Hepatic stellate cell (primary cell): ENCODE measurements around the gene ZNF652.
A peak's percentile ranks its signal among the peaks of the same experiment; 100 is the strongest.
"Not testable (repeated sequence)": the region's sequence is repeated elsewhere in the genome, so short reads cannot be mapped to it uniquely, and the experiment has no call there.

Experiments used
- DNase-seq: peaks from one replicate; pipeline ENCODE4 v3.0.0; 2011; ENCODE audit warnings: low spot score

Gene ZNF652

DNA sequence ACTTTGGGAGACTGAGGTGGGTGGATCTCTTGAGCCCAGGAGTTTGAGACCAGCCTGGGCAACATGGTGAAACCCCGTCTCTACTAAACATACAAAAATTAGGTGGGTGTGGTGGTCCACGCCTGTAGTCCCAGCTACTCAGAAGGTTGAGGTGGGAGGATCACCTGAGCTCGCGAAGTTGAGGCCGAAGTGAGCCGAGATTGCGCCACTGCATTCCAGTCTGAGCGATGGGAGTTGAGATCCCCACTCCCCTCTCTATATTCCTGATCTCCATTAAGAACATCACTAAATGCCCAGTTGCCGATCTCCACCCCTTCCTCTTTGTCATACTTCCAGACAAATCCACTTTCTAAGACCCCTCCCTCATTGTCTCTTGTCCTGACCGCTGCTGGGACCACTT lies 24.3 kb upstream of the ZNF652 start:
- no peak for DNase-seq

DNA sequence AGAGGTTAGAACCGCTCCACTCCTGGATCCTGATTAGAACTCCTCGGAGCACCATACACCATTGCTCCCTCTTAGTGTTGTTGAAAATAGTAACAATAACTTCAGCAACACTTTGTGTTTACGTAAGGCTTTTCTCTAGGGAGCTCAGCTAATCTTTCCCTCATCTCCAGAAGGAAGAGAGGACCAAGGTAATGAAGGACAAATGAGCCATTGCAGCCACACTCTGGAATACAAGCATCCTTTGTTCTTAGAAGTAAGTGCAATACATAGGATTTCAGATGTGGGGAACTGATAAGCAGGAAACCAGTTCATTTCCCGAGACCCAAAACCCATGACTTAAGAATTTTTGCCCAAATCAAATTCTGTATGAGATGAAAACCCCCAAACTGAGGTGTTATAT lies 22.9 kb upstream of the ZNF652 start:
- no peak for DNase-seq

DNA sequence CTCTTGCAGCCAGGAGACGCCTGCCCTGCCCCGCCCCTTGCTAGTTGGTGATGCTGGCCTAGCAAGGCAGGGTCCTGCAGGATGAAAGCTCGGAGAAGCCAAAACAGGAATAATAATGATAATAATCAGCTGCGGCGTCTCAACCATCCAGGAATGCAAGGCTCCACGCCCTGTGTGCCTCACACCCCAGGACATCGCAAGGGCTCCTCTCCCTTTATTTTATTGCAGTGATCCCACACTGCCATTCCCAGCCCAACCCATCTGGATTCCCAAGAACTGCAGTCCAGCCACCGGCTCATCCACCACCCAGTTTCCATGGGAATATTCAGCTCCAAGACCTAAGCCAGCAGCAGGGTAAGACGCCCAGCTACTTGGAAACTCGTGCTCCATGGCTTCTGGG lies 21.0 kb upstream of the ZNF652 start:
- no peak for DNase-seq

DNA sequence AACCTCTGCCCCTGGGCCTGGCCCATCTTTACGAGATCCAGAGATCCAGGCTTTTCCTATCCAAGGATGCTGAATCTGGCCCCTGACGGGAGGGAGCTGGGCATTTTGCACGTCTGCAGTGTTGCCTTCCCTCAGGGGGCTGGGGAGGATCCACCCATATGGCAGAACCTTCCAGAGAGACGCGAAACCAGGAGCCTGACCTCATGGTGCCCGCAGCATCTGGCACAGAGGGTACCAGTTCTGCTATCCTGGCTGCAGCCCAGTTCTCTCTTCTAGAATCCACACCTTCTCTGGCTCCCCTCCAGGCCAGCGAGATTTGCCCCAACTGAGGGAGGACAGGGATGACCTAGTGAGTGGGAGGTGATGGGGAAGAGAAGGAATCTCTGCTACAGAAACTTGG lies 20.5 kb upstream of the ZNF652 start:
- no peak for DNase-seq

DNA sequence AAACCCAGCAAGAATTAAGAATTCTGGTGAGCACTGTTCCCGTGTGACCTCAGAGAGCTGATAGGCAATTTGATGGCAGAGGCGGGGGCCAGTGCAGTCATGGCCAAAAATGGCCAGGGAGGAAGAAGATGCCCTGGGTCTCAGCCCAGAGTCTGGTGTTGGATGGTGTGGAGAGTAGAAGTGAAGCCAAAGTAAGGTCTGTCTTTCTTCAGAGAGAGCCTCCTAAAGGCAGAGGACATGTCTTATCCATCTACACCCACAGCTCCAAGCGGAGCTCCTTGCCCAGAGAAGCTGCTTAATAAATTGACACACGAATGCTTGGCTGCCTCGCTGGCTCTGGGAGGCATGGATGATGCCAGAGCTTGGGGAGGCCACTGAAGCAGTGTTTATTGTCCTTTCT lies 19.7 kb upstream of the ZNF652 start:
- DNase-seq, result no peak

DNA sequence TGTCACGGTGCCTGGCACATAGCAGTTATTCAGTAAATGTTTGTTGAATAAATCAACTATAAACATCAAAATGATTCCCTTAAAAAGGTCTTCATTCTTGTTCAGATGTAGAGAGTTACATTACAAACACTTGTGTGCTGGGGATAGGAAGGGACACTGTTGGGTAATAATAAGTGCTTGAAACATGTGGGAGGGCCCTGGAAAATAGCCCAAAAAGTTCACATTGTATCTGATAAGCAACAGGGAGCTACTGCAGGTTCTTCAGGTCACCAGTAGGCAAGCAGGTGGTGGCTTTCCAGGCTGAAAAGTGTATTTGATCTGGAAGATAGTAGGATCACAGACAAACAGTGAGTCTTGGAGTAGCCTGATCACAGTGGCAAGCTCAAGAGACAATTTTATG lies 19.0 kb upstream of the ZNF652 start:
- no peak for DNase-seq

DNA sequence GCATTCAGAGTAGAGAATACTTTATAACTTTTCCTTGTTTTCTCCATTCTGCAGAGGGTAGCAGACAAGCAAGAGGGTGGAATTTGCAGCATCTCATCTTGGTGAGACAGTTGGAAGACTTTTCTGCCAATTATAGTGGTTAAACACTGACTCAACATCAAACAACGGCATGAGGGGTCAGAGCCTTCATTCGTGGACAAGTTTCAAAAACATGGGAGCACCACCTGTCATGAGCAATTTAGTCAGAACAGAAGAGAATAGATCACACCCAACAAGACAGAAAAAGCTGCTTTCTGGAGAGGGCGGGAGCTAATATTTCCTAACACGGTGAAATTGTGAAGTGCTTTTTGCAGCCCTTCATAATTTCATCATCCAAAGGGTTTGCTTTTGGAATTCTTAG lies 17.9 kb upstream of the ZNF652 start:
- DNase-seq, result no peak

DNA sequence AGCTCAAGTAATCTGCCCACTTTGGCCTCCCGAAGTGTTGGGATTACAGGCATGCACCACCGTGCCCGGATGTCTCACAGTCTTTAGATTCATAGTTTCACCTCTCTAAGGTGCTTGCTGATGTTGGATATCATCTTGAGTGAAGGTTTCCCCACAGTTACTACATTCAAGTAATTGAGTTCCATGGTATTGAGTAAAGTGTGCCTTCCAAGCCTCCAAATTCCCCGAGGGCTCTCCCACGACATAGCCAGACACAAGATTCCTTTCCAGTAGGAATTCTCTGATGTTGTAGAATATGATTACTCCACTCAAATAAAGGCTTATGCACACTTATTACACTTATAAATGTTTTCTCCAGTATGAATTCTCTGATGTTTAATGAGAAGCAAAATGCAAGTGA lies 16.3 kb upstream of the ZNF652 start:
- no peak for DNase-seq

DNA sequence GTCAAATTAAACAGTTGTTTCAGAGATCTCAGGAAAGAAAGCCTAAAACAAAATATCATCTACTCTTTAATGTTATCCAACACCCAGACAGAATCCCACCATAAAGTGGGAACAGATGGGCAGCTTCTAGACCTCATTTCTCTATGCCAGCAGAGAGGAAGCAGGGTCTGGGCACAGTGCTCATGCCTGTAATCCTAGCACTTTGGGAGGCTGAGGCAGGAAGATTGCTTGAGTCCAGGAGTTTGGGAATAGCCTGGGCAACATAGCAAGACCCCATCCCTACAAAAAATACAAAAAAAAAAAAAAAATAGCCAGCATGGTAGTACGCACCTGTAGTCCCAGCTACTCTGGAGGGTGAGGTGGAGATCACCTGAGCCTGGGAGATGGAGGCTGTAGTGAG lies 13.5 kb upstream of the ZNF652 start:
- no peak for DNase-seq

DNA sequence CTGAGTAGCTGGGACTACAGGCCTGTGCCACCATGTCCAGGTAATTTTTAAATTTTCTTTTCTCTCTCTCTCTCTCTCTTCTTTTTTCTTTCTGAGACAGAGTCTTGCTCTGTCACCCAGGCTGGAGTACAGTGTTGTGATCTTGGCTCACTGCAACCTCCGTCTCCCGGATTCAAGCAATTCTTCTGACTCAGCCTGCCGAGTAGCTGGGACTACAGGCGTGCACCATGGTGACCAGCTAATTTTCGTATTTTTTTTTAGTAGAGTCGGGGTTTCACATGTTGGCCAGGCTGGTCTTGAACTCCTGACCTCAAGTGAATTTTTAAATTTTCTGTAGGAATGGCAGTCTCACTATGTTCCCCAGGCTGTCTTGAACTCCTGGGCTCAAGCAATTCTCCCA lies 11.1 kb upstream of the ZNF652 start:
- no peak for DNase-seq

DNA sequence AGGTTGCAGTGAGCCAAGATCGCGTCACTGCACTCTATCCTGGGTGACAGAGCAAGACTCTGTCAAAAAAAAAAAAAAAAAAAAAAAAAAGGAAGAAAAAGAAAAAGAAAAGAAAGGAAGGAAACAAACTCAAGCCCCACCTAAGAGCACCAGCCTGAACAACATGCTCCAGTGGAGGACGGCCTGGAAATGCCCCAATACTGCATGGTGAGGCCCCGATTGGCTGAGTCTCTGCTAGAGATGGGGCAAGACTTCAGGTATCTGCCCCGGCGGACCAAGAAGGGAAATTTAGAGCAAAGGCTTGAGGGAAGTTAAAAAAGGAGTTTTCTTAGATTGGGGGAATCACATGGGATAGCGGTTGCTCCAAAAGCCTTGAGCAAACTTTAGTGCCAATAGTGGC lies 10.4 kb upstream of the ZNF652 start:
- DNase-seq, result no peak

DNA sequence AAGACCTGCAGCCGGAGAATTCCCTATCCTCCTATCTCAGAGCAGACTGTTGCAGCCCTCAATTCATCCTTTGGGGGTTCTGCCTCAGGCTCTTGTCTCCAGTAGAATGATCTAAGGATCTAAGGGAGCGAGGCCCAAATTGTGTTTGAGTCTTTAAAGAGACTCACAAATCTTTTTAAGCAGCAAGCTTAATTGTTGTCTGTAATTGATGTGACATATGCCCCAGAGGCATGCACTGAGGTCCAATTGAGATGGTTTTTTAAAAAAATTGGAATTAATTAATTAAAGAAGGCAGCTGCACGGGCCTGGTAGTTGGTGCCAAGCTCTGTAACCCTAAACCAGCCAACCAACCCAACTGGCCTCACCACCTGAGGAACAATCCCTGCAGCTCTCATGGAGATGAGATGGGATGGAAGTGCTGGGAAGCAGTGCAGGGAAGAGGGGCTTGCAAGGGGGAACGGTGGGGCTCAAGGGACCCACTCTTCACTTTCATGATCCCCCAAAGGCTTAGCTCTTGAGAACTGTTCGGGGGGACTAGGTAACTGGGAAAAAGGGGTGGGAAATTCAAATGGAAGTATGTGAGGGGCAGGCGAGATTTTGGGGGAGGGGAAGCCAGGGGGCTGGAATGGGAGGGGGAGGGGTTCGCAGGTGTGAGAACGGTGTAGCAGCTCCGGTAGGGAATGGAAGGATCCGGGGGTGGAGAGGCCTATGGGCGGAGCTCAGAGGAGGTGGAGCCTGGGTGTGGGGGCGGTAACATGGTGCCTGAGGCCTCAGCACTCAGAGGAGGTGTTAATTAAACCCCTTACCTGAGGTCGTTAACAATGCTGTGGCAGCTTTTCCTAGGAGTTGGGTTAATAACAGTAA lies 9.2 kb upstream of the ZNF652 start:
- no peak for DNase-seq

DNA sequence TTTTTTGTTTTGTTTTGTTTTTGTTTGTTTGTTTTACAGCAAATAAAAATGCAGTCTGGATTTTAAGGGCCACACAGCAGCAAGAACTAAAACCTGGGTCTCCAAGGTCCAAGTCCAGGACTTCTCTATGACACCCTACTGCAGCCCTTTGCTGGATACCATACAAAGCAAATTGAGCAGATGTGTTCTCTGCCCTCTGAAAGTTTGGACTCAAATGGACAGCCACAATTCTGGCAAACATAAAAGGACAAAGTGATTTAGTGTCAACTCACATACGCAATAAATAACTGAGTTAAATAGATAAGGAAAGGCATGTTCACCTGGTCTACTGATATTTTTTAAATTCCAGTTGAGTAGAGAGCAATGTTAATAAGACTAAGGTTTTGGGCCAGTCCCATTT lies 7.7 kb upstream of the ZNF652 start:
- DNase-seq, result no peak

DNA sequence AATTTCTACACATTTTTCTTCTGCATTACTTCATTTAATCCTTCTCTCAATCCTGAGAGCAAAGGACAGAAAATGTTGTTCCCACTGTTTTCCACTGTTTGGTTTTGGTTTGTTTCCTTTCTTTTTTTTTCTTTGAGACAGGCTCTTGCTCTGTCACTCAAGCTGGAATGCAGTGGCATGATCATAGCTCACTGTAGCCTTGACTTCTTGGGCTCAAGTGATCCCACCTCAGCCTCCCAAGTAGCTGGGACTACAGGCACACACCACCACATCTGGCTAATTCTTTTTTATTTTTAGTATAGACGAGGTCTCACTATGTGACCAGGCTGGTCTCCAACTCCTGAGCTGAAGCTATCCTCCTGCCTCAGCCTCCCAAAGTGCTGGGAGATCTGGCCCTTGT lies 7.0 kb upstream of the ZNF652 start:
- DNase-seq, result no peak

DNA sequence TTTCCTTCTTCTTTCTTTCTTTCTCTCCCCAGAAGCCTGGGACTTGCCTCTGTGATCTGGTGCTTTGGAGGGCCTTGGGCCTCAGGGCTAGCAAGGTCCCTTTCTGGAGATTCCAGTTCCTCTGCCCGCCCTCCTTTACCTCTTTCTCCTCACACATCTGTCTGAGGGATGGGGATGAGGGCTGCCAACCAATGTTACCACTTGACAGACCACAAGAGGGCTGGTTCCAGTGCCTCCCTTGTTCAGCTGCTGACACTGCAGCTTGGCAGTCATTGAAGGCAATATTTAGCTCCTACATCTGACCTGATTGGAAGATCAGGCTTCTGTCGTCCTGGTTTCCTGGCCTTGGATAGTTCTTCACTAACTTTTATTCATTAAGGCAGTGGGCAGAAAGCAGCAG lies 3.6 kb upstream of the ZNF652 start:
- DNase-seq, result peak; percentile 24

DNA sequence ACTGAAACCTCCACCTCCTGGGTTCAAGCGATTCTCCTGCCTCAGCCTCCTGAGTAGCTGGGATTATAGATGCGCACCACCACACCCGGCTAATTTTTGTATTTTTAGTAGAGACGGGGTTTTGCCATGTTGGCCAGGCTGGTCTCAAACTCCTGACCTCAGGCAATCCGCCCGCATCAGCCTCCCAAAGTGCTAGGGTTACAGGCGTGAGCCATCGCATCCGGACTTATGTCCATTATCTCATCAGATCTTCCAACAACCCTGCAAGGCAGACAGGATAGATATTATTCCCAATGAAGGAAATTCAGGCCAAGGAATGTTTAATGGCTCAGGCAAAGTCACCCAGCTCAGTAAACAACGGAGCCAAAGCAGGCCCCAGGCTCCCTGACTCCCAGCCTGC lies 3.1 kb upstream of the ZNF652 start:
- DNase-seq, result not testable (repeated sequence)

DNA sequence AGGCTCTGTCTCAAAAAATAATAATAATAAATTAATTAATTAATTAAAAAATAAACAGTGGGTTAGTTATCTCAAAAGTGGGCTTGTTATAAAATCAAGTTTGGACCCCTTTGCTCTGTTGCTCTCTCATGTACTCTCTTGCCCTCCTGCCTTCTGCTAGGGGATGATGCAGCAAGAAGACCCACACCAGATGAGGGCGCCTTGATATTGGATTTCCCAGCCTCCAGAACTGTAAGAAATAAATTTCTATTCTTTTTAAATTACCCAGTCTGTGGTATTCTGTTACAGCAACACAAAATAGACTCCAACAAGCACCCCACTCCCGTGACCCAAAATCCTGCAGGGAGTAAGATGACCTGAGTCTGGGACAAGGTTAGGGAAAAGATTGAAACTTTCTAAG lies 2.1 kb upstream of the ZNF652 start:
- DNase-seq, result no peak

DNA sequence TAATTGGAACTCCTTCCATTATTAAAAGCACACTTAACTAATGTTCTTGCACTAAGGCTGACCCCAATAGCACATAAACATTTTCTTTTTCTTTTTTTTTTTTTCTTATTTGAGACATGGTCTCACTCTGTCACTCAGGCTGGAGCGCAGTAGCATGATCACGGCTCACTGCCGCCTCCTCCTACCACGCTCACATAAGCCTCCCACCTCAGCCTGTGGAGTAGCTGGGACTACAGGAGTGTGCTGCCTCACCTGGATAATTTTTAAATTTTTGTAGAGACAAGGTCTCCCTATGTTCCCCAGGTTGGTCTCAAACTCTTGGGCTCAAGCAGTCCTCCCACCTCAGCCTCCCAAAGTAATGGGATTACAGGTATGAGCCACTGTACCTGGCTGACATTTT lies 1.2 kb upstream of the ZNF652 start:
- DNase-seq, result no peak

DNA sequence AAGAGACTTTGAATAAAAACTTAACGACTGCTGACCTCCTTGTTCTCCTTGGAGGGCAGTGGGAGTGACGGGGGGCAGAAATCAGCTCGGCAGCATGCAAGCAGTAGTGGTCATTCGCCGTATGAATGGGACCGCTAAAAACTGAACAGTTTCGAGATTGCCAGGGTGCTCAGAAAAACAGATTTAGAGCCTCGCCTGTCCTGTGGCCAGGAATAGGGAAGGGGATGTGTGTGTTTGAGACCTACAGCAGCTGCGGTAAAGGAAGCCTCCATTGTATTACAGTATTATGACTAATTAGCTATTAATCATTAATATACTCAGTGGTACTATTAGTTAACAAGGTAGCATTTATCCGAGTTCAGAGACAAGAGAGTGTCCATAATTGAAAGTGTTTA lies 670 bp upstream of the ZNF652 start:
- no peak for DNase-seq

DNA sequence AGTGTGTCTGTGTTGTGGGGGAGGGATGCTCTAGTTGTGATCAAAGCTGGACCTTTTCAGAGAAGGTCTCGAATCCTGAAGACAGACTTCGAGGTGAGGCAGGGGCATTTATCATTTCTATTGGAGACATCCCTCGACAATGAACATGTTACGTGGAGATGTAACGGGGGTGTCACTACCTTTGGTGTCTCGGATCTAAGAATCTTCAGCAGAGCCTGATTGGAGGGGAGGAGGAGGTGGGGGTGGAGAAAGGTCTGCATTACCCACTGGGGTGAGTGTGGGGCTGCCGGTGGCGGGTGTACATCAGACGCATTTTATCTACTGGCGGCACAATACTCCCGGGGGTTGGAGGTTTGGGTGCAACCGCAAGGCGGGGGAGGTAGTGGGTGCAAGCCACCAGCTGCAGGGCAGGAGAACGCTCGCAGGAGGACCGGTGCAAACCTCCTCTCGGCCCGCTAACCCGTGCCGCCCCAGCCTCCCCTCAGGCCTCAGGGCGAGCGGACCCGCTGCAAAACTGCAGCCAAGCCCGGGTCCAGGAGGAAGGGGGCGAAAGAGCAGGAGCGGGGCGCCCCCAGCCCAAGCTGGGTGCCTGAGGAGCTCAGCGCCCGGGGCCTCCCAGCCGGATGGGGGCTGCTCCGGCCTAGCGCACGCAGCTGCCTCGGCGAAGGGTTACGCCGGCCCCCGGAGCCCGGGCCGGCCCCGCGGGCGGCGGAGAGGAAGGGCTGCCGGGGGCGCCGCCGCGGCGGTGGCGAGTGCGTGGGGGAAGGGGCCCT lies 735 bp downstream of the ZNF652 start:
- peak; percentile 42 for DNase-seq

DNA sequence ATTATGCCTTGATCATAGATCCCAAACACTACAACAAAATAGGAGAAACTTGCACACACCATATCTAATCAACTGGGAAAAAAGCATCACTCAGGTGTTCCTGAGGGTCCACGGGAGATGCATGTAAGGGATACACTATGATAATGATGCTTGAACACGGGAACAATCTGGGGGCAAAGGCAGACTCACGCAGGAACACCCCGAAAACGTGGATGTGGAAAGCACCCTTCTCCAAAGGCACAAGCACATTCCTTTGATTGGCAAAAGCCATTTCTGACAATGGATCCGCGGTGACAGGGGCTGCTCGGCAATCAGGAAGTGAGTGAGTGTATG lies 1.3 kb downstream of the ZNF652 start:
- no peak for DNase-seq

DNA sequence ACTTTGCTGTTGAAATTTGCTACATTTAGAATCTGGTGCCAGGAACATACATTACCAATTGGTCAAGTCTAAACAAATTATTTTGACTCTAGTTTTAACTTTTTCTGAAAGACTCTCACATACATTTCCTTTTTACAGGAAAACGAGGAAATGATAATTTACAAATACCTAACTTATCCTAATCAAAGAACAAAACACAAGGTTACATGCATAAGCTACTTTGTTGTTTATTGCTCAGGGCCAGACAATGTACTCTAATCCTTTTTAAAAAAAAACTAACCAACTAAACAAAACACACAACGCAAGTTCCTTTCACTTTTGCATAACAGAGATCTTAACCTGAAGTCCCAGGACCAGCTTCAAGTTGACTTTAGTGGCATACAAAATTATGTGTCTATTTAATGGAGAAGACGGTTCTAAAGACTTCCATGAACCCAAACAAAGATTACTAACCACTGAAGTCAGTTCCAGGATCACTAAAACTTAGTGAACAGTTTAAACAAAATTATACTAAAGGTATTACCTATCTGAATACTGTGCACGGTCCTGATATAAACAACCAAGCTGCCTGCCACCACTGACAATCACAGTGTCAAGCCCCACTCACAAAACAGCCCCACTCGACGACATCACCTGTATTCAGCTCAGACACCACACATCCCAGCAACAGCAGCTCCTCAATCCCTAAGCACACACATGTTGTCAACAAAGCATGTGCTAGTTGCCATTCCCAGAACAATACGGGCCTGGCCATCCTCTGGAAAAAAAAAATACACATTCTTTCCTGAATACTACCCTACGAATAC lies 1.9 kb downstream of the ZNF652 start:
- DNase-seq, result no peak

DNA sequence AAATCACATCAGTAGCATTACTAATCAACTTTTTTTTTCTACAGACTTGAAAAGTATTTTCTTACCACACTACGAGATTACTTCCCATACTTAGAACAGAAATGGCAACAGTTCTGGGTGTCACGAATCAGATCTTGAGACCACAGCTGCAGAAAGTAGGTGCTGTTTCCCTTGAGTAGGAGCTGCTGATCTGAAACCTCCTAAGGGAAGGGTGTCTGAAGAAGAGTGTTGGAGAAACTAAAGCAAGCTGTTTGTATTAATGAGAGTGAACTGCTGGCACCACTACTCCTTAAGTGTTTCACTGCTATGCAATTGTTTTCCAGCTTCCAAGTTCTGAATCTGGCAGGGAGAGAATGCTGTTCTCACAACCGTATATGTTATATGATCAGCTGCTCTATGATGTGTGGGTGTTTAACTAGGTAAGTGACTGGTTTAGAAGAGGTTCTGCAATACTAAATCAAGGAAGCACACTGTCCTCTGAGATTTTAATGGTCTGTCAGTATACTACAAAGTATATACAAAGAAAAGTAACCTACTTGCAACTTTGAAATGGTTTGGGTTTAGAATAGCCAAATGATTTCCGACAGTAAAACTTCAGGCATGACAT lies 3.3 kb downstream of the ZNF652 start:
- no peak for DNase-seq
